GM12801 (cell line): ENCODE results near the gene C14orf132.

Source experiments
- CTCF ChIP-seq: IDR thresholded peaks from one replicate; pipeline ENCODE4 v1.5.1; 2011; ENCODE audit warnings: control low read depth; ENCODE audit not compliant: insufficient read length; ENCODE audit errors: extremely low read depth

C14orf132 gene

GRCh38 chr14:96038920-96039632, at the start of gene C14orf132:
TSS of gene C14orf132 (plus strand) at chr14:96039362. CDS start at chr14:96039501, 139 bp downstream.
- TF ChIP-seq CTCF, result no peak

GRCh38 chr14:95993768-95994592, 45.2 kb upstream of the C14orf132 start:
- TF ChIP-seq CTCF, result no peak

- no peak for TF ChIP-seq CTCF
These were observed 44.6 kb upstream of the C14orf132 start for GRCh38 chr14:95994593-95994928.

- no peak for TF ChIP-seq CTCF
These were observed 40.5 kb upstream of the C14orf132 start for GRCh38 chr14:95998656-95999055.

- no peak for TF ChIP-seq CTCF
These were observed 37.2 kb upstream of the C14orf132 start for GRCh38 chr14:96001866-96002497.

- TF ChIP-seq CTCF, result no peak
These were observed 36.7 kb upstream of the C14orf132 start for GRCh38 chr14:96002498-96002884.

GRCh38 chr14:96011131-96011530, 28.0 kb upstream of the C14orf132 start:
- TF ChIP-seq CTCF, result no peak
